Measurements from ENCODE around the gene PSMG4.

The PSMG4 gene

DNA sequence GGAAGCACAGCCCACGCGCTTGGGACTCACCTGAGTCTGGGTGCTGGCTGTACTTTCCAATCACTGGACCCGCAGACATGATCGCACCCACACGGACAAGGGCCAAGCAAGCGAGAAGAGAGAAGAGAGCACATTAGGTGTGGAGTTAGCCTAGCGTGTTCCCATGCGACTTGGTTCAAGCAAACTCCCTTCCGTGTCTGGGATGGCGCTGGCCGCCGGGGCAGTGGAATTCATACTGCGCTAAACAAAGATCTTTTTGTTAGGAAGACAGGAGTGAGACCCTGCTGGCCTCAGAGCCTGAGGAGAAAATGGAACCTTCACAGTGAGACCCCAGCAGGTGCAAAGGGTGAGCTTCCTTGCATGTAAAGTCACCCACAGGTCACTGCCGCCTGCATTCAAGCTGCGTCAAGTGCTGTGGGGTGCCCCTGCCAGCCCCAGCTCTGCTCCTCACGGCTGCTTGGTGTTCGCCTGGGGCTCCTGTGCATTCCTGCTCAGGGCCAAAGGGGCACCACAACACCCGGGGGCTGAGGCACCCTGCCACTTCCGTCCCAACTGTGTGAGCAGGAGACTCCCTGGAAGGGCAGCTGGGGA, 26.4 kb downstream of the PSMG4 start:
- no peak for DNase-seq (ENCODE audit: low read depth, low spot score)
- H3K27ac ChIP-seq = no peak overlapping the region

DNA sequence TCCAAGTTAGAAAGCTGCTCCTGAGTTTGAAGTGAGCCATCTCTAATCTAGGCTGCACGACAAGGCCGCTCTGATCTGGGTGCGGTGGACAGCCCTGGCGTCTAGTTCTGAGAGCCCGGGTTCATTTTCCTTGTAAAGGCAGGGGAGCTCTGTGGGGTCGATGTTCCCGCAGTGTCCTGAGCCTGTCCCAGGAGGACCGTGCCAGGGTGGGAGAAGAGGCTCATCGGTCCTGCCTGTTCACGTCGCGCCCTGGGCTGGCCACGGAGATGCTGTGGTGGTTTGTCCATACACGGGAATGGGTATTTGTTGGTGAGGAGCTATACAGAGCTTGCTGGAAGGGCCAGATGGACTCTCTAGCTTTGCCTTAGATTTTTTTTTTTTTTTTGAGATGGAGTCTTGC, 27.0 kb downstream of the PSMG4 start:
- H3K27ac ChIP-seq = no peak overlapping the region

DNA sequence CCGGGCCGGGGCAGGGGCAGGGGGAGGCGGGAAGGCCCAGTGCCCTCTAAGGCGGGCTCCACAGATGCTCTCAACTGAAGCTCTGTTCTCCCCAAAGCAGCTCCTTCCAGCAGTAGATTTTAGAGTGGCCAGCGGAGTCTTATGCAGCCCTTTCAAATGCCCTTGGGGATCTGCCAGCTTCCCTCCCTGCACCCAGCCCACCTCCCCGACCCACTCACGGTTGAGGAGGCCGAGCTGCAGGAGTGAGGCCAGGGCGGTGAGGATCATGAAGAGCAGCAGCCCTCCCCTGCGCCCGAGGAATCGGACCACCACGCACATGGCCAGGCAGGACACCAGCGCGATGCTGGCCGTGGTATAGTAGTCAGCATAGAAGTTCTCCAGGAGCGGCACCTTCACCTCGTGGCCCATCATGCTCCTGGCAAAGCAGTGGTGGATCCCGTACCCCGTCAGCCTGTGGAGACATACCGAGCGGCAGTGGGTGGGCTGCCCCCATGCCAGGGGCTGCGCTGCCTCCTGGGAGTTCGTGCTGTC, 28.0 kb downstream of the PSMG4 start:
- no peak for DNase-seq (ENCODE audit: low read depth, low spot score)
- H3K27ac ChIP-seq = no peak overlapping the region

More for the DNA sequence above, 27.0 kb downstream of the PSMG4 start:
- DNase-seq (ENCODE audit: low read depth, low spot score) = no peak

DNA sequence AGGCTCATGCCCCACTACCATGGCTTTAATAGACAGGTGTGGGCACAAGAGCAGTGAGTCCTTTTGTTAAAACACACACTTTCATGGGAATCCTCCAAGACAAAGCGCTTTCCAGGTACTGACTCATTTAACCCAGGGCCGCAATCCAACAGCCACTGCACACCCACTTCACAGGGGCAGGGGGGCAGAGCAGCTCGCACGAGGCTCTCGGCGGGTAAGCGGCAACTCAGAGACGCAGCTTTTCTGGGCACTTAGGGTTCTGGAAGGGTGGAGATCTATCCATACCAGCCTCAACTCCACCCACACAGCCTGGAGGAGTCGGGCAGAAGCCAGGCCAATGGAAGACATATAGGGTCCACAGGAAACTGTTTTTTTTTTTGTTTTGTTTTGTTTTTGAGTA, 28.6 kb downstream of the PSMG4 start:
- H3K27ac ChIP-seq = no peak overlapping the region
- no peak for DNase-seq (ENCODE audit: low read depth, low spot score)

DNA sequence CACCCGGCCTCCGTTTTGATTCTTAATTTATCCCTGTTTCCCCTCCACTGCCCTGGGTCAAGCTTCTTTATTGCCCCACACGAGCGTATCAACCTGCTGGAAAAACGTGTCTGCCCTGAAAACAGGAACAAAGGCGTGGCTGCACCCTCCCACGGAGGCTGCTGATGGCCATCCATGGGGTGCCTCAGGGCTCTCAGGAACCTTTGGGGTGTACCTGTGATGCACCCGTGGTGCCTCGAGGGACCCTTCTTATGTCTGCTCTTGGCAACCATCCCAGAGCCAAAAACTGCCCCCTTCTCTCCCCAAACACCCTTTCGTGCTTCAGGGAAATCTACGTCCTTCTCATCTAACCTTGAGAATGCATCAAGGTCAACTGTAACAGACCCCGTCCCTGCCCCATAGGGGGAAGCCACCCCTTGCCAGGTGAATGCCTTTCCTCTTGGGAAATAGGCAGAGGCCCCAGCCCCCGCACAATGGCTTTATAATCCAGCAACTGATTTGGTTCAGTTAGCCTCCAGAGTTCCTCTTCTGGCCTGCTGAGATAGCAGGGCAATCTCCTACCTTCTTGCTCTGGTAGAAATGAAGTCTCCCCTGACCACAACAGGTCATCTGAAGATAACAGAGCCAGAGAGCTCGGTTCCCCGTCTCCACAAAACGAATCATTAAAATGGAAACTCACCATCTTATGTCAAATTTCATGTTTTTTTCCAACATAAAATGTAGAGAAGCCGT, 29.4 kb downstream of the PSMG4 start:
- no peak overlapping the region for H3K27ac ChIP-seq
- no peak for DNase-seq (ENCODE audit: low read depth, low spot score)

DNA sequence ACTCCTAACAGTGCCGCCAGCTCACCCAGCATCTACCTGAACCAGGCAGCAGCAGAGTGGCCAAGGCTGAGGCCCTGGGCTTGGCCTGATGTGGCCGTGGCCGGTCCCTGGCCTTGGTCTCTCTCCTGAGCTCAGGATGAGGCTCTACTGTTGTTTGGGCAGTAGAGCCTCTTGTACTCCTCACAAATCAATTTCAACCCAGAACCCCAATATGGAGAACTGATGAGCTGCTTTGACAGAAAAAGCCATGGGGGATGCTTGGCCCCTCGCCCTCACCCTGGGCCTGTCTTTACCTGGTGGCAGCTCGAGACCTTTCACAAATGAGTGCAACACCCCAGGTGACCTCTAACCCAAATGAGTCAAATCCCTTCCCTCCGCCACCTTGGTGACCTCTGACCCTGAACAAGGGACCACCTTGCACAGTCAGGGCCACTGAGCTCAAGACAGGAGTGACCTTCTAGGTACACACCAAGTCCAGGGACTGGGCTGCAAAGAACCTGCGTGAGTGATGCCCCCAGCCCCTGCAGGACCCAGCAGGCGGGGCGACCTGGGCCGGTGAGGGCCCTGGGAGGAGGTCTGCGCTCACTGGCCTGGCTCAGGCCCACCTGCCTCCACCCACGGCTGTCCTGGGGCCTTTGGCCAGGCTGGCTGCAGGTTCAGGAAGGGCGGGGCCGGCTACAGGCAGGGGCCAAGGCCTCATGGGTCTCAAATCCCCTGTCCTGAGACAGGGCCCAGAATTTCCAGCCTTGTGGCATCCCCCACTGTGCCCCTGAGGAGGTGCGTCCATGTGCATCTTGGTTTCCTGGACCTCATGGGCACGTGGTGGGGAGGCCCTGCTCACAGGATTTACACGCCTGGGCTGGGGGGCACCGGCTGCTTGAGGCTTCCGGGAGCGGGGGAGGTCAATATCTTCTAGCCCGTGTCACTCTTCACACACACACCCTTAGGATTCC, 30.2 kb downstream of the PSMG4 start:
- no peak for DNase-seq (ENCODE audit: low read depth, low spot score)
- no peak overlapping the region for H3K27ac ChIP-seq

DNA sequence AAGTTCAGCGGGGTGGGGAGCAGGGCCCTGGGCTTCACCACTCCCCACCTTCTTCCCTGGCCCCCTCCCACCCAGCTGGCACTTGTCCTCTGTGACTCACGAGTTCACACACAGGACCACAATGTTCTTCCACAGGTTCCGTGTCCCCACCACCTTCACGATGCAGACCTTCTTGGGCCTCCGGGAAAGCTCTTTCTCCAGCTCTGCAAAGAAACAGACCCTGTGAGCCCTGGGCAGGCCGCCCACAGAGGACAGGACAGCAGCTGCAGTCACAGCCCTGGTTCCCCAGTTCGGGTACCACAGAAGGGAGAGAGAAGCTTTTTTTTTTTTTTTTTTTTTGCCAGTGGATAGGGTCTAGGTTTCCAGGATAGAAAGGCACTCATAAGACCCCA, 30.9 kb downstream of the PSMG4 start:
- DNase-seq (ENCODE audit: low read depth, low spot score) = no peak
- no peak overlapping the region for H3K27ac ChIP-seq

DNA sequence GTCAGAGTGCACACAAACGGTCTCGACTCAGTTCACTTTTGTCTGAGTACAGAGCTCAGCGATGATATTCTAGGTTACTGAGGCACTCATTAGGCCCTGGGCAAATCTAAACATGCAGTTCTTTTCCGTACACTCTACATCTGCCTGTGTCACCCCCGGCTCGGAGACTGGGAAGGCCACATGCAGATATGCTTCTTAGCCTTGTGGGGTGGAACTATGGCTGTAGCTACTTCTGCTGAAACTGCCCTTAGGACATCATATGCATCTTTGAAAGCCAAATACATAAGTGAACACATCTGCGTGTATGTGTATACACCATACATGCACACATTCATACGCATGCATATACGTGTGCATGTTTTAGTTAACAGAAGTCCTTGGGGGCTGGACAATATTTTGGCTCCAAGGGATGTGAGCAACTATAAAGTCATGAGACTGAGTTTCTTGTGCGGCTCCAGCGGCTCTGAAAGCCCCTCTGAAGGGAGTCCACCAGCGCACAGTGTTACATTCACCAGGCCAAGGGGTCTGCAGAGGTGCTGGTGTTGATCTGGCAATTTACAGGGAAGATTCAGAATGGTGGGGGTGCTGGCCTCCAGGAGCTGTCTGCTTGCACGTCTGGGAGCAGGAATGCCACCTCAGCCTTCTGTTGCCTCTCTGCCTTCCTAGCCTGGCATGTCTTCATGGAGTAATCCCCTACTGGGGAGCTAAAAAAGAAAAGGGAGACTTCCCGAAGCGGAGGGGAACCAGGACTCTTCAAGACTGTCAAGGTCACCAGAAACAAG, 31.6 kb downstream of the PSMG4 start:
- no peak overlapping the region for H3K27ac ChIP-seq
- no peak for DNase-seq (ENCODE audit: low read depth, low spot score)

DNA sequence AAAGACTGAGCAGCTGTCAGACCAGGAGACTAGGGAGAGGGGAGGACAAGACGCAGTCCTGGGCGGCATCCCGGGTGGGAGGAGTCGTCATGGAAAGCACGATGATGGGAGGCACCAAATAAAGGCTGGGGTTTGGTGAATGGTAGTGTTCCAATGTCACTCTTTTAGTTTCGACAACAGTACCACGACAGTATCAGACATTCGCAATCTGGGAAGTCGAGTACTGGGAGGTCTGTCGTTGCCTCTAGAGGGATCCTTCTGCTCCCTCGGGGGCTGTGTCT, 32.1 kb downstream of the PSMG4 start:
- DNase-seq (ENCODE audit: low read depth, low spot score) = no peak

DNA sequence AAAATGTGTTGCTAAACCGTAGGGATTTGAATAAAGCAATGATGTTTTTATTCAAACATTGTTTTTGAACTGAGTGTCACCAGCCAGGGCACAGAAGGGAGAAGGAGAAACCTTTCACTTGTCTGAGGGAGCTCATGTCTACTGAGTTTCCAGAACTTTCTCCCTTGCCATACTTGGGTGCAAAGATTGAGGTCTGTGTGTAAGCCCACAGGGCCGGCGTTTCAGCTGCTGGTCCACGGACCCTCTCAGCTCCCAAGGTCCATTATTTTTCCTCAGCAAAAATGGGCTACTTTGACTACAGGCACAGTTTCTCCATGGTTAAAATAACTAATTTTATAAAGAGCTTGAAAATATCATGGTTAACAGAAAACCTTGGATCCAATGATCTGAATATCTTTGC, 32.6 kb downstream of the PSMG4 start:
- no peak overlapping the region for H3K27ac ChIP-seq
- no peak for DNase-seq (ENCODE audit: low read depth, low spot score)

More for the DNA sequence above, 32.1 kb downstream of the PSMG4 start:
- H3K27ac ChIP-seq = no peak overlapping the region

DNA sequence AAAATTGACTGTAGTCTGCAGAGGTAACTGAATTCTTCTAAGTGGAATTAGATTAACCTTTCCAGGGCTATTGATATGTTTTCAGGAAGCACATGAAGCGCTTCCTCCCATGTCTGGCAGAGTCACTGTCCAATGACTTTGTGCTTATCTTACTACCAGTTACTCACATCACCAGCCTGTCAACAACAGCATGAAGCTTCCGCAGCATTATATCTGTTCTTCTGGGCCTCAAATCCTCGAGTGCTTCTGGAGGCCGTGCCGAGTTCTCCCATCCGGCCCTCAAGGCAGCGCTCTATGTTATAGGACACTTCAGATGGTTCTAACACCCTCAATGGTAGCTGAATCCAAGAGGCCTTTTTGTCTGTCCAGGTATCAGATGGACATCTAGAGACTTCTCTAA, 33.2 kb downstream of the PSMG4 start:
- no peak for DNase-seq (ENCODE audit: low read depth, low spot score)
- no peak overlapping the region for H3K27ac ChIP-seq

DNA sequence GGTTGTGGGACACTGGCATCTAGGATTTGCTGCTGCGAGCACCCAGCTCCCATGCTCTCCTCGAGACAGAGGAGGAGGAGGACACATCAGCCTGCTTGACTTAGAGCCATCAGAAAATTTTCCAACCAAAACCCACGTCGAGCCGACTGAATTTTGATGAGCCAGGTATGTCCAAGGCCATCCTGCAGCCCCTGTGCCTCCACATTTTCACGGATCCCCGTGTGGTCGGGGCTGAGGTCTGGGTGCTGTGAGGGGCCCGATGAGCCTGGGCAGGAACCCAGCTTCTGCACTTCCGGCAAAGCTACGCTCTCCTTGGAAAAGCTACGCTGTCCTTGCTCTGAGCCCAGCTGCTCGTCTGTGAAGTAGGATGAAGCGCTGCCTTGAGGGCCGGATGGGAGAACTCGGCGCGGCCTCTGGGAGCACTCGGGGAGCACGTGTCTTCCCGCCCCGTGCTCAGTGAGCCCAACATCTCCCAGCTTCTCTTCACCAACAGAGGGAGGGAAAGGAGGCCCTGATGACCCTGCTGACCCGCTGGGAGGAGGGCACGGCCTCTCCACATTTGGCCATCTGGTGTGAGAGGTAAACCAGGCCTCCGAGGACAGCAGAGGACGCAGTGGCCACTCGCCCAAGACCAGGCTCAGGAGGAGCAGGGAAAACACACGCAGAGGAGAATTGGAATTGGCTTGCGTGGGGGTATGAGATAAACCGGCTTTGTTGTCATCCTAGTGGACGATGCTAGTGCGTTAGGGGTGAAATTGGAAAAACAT, 33.9 kb downstream of the PSMG4 start:
- no peak for DNase-seq (ENCODE audit: low read depth, low spot score)
- H3K27ac ChIP-seq = no peak overlapping the region

DNA sequence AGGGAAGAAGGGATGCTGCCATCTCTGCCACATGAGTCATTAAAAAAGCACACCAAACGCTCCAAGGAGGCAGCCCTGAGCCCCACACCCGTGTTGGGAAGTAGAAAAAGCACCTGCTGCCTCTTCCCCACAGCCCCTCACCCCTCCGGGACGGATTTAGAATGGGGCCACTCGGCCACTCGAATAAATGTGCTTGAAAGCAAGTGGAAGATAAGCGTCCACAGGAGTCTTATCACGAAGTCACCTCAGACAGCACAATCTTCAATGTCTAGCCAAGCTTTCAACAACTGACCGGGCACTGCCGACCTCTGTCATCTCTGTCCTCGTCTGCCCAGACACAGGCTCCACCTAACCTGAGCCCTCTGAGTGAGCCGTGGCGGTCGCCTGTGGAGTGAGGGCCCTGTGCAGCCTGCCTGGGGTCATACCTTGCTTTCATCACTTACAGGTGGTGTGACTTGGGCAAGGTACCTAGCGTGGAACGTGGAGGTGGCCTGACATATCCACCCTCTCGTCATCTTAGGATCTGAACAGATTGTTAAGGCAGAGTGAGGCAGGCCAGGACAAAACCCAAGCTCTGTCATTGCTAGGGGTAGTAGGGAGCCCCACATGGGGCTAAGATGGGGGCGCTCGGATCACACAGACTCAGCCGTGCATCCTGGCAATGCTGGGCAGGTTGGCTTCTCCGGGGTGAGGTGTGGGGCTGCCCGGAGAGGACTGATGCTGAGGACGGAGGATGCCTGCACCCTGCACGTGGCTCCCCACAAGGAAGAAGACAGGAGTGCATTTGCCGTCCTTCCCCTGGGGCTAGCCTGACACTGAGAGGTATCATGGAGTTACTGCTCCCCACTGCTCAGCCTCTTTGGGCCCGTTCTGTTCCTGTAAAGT, 34.8 kb downstream of the PSMG4 start:
- DNase-seq (ENCODE audit: low read depth, low spot score) = no peak
- no peak overlapping the region for H3K27ac ChIP-seq

DNA sequence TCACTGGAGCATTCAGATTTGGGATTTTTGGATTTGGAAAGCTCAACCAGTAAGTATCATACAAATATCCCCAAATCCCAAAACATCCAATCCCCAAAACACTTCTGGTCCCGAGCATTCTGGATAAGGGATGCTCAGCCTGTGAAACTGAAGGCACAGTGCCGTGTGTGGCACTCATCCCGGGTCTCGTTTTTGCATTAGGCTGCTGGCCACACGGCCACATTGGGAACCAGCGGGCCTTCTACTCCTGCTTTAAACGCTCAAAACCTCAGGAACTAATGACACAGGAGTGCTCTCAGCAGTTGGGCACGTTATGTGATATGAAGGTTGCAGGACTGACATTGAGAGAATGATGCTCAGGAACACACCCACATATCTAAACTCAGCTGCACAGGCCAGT, 35.6 kb downstream of the PSMG4 start:
- DNase-seq (ENCODE audit: low read depth, low spot score) = no peak
- no peak overlapping the region for H3K27ac ChIP-seq

DNA sequence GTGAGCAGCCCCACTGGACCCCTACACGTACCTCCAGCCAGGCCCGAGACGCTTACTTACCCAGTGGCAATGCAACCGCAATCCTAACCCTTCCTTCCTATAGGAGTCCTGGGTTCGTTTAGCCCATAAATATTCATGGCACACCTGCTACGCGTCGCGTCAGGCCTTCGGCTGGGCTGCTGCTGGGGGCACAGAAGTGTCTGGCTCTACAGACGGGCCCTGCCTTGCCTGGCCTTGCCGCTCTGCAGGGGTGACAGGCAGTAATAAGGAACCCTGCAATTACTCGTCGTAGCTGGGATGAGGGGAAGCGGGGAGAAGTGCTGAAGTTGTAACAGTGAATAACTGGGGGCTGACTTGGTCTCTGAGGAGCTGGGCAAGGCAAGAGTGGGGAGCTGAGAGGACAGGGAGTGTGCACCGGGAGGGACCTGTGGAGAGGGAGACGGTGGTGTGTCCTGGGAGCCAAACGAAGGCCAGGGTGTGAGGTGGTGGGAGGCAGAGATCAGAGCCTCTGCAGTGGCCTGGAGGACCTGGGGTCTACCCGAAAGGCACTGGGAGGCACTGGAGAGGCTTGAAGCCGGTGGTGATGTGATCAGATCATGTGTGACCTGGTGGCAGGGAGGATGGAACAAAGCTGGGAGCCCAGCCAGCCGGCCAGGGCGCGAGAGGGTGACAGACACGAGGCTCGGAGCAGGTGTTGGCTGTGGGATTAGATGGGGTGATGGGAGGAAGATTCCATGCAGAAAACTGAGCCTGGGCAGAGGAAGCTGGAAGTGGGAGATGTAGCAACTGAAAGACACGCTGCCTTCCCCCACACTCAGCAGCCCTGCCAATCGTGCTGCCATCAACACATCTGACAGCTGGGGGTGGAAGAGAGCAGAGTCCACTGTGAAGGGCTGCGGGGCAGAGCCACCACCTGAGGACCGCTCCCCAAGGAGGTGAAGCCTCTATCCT, 36.4 kb downstream of the PSMG4 start:
- no peak for DNase-seq (ENCODE audit: low read depth, low spot score)
- no peak overlapping the region for H3K27ac ChIP-seq

DNA sequence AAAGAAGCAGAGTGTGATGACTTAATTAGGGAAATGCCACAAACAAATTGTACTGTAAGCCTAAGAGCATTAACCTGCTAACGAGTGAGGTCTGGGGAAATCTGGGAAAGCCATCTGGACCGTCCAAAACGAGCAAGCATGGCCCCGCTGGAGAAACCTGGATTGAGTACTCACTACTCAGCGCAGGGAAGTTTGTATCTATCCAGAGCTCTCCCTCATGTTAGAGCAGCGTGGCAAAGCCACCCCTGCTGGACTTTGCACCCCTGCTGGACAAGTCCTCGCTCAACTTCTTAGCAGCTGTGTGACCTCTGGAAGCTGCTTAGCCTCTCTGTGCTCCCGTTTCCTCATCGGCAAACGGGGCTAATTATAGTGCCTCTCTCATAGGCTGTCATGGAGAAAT, 37.3 kb downstream of the PSMG4 start:
- H3K27ac ChIP-seq = no peak overlapping the region
- DNase-seq (ENCODE audit: low read depth, low spot score) = no peak

DNA sequence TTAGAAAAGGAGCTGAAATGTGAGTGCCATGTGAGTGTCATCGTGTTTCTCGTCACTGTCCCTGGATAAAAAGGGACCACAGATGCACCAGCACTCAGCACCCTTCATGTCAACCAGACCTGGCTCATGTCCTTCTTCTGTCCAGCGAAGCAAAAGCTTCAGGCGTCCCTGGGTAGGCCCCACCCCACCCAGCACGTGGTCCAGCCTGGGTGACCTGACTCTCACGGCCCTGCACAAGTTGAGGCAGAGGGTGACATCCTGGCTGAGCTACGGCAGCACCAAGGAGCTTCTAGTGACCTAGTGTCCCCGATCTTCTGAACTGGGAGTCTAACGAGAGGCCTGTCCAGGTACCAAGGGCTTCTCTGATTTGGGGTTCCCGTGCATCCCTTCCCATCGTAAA, 37.8 kb downstream of the PSMG4 start:
- no peak for DNase-seq (ENCODE audit: low read depth, low spot score)
- H3K27ac ChIP-seq = no peak overlapping the region

DNA sequence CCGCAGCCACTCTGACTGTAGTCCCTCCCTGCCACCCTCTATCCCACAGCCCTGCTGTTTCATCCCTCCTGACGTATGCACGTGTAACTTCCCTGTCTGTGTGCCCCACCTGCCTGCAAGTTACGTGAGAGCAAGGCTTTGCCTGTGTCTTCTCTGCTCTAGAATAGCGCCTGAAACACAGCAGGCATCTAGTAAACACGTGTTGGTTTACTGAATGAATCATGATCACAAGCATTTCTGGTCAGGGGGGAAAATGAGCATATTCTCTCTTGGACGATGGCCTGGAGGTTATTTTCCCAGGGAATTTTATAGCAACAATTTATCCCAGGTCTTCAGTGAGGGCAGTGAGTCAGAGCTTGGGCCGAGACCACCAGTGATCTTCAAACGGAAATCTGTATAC, 38.3 kb downstream of the PSMG4 start:
- no peak overlapping the region for H3K27ac ChIP-seq
- no peak for DNase-seq (ENCODE audit: low read depth, low spot score)

All from epithelial cell of prostate (primary cell).